G401.6 (cell line): ENCODE data around the gene ENTREP3.
"Not testable (repeated sequence)": the region's sequence is repeated elsewhere in the genome, so short reads cannot be mapped to it uniquely, and the experiment has no call there.

ENCODE experiments used
- FAIRE-seq: peaks from 2 replicates; lab custom pipeline; 2012; peaks lifted over from hg19 to GRCh38; lab: Jason Lieb, UNC

The ENTREP3 gene

DNA sequence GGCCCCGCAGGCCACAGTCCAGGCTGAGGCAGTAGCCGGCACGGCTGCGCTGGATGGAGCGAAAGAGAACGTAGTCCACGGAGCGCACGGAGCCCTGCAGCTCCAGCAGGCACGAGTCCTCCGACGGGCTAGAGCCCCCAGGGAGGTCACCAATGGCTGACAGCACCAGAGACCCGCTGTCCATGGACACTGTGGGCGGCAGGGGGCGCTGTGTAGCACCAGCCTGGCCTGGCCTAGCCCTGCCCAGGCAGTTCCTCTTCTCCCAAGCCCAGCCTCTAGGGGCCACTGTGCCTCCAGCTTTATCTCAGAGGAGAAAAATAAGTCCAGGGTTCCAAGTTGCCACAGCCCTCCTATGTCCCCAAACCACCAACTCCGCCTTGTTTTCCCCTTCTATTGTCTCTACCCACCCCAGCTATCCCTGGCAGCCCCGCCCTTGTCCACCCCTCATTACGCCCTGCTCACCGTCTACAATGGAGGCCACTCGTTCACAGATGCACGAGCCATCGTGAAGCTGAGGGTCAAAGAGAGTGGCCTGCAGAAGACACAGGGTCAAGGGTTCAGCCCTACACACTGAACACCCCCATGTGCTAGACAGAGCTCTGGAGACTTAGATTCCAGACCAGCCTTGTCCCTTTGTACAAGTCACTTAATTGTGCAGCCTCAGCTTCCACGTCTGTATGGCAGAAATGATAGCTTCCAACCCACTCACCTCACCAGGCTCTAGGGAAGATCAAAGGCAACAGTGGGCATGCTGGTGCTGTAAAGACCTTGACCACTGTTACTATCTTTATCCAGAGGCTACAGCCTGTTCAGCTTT, 4.4 kb downstream of the ENTREP3 start:
- FAIRE-seq = peak; percentile 82

DNA sequence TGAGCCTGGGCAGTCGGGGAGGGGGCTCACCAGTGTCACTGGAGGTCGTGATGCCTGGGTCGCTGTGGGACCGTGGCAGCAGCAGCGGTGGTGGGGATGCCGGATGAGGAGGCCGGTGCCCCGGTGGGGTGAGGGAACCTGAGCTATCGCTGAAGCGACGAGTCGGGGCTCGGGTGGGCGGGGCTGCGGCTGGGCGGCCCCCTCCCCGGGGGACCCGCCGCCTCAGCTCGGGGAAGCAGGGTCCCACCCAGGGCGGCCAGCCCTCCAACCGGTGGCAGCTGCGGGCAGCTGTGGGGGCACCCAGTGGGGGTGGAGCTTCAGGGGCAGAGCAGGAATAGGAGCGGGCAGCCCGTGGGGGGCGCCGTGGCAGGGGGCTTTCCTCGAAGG, 5.0 kb downstream of the ENTREP3 start:
- FAIRE-seq = no peak

DNA sequence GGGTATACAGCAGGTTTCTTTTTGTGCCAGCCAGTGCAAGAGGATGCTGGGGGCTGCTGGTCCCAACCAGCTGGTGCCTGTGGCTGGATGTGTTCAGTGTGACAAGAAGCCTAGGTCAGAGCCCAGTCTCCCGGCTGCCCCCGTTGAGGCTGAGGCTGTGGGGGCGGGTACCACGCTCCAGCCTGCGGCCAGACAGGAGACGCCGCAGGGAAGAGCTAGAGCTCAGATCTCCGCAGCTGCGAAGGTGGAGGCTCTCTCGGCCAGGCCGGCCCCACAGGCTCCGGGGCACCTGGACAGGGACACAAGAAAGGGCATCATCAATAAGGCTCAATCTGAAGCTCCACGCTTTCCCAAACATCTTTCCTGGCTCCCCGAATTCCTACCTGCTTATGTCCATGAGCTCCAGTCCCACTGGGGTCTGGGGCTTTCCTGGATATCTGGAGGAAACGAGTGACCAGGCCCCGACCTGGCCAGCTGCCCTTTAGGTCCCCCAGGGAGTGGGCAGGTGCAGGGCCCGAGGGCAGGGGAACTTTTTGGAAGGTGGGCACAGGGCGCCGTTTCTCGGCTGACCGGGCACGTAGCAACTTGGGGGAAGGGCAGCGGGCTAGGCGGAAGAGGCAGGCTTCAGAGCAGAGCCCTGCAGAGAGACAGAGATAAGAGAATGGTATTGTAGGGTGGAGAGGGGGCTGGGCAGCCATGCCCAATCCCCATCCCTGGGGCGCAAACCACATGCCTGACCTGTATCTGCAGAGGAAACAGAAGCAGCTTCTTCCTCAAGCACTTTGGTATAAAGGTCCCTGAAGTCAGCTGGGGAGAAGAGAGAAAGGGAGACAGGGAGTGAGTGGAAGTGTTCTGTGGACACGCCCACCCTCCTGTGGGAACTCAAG, 7.4 kb downstream of the ENTREP3 start:
- FAIRE-seq = no peak

DNA sequence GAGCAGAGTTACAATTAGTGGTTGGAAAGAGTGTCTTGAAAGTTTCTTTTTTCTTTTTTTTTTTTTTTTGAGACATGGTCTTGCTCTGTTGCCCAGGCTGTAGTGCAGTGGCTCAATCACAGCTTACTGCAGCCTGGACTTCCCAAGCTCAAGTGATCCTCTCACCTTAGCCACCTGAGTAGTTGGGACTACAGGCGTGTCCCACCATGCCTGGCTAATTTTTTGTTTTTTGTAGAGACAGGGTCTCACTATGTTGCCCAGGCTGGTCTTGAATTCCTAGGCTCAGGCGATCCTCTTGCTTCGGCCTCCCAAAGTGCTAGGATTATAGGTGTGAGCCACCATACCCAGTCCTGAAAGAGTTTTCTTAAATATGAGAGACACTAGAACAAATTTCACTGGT, 8.5 kb downstream of the ENTREP3 start:
- FAIRE-seq = not testable (repeated sequence)

DNA sequence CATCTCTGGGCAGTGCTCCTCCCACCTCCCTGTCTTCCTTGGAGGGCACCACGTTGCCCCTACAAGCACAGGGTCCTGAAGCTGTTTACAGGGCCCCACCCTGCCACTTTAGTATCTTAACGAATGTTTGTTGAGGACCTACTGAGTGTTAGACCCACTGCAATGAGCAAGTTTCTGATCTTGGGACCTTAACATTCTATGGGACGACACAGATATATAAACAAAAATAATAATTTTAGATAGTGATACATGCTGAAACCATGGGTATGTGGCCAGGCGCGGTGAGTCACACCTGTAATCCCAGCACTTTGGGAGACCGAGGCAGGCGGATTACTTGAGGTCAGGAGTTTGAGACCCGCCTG, 10.1 kb downstream of the ENTREP3 start:
- FAIRE-seq = no peak

DNA sequence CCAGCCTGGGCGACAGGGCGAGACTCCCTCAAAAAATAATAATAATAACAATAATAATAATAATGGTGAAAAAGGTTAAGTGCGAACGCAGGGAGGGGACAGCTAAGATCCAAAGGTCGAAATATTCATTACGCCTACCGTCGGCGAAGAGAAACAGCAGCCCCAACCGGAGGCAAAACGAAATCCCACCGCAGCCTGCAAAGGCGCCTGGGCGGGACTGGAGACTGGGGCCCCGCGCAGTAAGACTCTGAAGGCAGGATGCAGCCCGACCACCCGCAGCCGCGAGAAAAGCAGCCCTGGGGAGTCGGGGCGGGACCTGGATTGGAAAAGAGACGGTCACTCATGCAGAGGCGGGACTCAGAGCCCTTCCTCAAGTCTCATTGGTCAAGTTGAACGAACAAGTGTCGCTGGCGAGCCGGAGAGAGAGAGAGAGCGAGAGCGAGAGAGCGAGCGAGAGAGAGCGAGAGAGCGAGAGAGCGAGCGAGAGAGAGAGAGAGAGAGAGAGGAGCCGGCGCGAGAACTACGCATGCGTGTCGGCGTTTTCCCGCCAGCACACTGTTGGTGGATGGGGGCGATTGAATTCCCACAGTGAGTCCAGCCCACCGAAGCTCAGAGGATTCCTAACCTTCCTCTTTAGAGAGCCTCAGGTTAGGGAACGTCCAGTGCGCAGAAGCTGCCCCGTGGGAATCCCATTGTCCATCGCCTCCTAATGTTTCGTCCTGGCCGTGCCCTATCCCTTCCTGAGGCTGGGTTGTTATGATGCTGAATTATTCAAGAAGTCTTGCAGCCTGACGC, 10.7 kb downstream of the ENTREP3 start:
- FAIRE-seq = peak; percentile 91

DNA sequence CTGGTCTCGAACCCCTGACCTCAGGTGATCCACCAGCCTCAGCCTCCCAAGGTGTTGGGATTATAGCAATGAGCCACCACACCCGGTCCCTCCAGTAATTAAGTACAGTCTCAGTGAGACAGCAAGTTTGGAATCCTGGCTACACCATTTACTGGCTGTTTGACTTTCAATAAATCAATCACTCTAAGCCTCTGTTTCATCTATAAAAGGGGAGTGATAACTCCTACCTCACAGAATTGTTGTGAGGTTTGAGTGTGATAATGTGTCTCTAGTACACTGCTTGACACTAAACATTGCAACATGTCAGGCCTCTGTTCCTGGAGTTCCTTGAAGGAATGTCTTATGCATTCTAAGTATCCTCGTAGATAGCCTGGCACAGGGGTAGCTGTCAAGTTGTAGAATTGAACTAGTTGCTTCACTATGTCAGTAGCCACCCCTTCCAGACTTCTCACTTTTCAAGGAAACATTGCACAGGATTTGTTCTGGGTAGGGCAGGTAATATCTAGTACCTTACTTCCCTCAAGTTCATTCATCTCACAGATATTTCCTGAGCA, 12.4 kb downstream of the ENTREP3 start:
- no peak for FAIRE-seq

DNA sequence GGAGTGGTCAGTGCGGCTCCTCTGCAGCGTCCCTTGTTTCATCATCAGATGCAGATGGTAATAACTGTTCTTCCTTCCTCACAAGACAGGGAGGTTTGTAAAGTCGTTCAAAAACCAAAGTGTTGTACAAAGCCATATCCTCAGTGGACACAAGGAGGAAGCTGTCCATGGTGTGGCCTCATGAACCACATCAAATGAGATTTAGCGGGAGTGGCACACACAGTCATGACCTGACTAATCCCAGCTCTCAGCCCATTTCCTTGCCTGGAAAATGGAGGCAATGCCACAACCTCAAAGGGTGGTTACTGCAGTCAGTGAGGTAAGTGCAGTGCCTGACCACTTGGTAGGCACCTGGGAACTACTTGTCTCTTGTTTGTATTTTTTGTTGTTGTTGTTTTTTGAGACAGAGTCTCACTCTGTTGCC, 13.4 kb downstream of the ENTREP3 start:
- FAIRE-seq = no peak

DNA sequence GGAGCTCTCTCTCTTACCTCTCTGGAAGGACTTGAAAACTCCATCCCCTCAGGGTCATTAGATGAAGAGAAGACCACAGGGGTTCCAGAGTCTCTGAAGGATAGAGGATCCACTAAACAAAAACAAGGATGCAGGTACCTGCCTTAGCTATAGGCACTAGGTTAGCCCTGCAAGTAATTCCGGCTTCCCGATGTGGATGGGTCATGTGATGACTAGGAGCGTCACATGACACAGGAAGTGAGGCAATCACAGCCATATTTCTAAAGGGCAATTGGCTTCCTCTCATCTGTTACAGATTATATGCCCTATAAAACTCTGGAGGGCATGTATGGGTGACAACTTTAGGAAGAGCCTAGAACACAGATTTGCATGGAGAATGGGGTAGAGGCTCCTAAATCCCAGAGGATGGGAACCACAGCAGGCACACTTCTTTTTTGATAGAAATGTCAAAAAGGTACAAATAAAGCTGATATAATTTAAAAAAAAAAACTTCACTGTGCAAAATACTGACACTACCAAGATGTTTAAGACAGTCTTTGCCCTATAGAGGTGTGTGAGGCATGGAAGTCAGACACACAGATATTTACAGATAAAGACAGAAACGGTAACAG, 14.1 kb downstream of the ENTREP3 start:
- FAIRE-seq = peak; percentile 46

DNA sequence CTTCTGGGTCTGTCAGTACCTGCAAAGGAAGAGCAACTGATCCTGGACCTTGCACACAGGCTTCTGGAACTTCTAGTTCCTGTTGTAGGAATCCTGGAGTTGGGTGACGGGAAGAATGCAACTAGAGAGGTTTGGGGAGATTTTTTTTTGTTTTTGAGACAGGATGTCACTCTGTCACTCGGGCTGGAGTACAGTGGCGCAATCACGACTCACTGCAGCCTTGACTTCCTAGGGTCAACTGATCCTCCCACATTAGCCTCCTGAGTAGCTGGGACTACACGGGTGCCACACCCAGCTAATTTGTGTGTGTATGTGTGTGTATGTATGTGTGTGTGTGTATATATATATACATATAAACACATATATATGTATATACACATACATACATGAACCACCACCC, 18.8 kb downstream of the ENTREP3 start:
- no peak for FAIRE-seq

DNA sequence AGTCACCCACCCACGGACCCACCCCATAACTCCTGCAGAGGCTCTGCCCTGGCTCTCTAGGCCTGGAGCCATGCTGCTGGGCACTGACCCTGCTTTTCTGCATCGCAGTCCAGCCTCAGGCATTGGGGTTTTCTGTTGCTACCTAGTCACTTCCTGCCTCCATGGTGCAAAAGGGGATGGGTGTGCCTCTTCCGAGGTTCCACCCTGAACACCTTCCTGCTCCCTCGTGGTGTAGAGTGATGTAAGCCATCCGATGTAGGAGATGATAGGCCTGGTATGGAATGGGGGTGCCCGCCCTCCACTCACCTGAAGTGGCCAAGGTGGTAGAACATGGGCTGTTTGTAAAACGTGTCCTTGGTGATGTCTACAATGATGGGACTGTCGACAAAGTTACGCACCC, 19.9 kb downstream of the ENTREP3 start:
- FAIRE-seq = not testable (repeated sequence)

DNA sequence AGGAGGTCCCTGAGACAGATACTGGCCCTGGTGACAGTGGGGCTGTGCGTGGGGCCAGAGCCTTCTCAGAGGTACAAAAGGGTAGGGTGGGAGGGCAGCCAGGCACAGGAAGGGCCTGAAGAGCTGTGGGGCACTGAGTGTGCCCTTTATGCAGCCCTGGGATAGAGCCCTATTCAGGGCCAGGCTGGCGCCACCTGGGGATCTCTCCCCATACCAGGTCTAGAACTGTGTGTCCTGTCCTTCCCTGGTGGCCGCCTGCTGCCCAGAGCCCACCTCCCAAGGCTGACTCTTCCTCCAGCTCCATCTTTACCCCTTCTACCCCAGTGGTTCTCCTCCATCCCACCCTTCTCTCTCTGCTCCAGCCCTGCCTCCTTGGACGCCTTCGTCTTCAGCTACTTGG, 21.8 kb downstream of the ENTREP3 start:
- not testable (repeated sequence) for FAIRE-seq

DNA sequence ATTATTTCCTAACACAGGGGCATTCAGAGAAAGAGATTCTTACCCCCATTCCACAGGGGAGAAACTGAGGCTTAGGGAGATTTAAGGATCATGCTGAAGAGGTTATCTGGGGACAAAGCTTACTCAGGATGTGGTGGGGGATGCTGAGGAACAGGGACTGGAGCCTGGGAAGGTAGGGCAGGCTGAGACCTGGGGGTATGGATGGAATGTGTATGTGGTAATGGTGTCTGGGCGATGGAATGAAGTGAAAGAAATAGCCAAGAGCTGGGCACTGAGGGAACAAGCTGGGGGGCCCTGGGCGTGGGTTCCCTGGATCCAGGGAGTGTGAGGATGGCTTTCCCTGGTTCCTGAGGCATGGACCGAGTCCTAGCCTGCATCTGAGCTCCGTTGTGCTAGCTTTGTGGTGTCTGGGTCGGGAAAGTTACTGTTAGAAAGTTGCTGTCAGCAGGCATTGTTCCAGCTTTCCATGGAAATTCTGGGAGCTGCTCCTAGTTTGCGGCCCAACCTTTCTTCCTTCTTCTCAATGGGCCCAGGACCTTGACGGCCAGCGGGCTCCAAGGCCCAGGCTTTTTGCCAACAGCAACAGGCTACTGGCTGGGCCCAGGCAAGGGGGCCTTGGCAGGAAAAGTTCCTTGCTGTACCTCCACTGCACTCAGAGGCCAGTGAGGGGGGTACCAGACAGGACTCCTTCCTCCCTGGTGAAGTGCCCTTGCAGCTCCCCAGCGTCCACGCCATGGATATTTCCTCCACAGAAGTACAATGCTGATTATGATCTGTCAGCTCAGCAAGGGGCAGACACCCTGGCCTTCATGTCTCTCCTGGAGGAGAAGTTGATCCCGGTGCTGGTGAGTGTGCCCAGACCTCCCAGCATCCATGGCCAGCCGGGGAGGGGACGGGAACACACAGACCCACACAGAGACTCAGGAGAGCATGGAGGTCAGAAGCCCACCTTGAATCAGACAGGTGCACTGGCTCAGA, 23.0 kb downstream of the ENTREP3 start:
- FAIRE-seq = not testable (repeated sequence)

DNA sequence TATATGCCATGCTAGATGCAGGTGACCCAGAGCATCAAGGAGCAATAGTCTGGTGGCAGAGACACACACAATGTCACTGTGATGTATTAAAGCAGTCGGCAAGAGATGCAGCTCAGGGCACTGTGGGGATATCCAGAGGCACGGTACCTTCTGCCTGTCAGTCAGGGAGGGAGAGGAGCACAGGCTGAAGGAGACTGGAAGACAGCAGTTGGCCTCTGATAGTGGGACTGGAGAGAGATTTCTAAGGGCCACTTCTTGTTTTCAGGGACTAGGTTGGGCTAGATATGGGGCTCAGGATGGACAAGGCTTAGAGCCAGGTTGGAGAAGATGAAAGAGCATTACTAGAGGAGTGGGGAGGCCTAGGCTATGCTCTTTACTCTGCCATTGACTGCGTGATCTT, 24.0 kb downstream of the ENTREP3 start:
- not testable (repeated sequence) for FAIRE-seq

DNA sequence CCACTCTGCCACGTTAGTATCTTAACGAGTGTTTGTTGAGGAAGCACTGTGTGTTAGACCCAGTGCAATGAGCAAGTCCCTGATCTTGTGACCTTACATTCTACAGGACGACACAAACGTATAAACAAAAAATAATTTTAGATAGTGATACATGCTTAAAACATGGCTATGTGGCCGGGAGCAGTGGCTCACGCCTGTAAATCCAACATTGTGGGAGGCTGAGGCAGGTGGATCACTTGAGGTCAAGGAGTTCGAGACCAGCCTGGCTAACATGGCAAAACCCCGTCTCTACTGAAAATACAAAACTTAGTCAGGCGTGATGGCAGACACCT, 27.2 kb downstream of the ENTREP3 start:
- FAIRE-seq = no peak

DNA sequence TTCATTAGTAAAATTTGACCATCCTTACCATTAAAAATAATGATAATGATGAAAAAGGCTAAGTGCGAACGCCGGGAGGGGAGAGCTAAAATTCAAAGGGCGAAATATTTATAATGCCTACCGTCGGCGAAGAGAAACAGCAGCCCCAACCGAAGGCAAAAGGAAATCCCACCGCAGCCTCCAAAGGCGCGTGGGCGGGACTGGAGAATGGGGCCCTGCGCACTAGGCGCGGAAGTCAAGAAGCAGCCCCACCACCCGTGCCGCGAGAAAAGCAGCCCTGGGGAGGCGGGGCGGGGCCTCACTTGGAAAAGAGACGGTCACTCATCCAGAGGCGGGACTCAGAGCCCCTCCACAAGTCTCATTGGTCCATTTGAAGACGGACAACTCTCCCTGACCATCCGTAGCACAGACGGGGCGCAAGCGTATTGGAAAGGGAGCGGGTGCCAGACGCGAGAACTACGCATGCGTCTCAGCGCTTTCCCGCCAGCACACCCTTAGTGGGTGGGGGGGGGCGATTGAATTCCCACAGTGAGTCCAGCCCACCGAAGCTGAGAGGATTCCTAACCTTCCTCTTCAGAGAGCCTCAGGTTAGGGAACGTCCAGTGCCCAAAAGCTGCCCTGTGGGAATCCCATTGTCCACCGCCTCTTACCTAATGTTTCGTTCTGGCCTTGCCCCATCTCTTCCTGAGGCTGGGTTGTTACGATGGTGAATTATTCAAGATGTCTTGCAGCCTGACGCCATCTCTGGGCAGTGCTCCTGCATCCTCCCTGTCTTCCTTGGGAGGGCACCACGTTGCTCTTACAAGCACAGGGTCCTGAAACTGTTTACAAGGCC, 27.8 kb downstream of the ENTREP3 start:
- peak; percentile 97 for FAIRE-seq

DNA sequence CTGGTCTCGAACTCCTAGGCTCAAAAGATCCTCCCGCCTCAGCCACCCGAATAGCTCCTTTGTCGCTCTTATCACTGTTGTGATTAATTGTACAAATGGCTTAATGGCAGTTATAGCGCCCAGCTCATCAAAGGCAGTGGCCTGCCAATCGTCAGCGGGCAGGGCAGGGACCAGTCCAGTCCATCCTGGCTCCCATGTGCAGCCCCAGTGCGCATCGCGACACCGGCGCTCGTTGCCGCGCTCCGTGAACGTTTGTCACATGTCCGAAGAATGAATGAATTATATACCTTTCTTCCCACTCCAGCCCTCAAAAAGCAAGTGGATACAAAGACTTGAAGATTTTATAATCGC, 28.4 kb downstream of the ENTREP3 start:
- FAIRE-seq = no peak

DNA sequence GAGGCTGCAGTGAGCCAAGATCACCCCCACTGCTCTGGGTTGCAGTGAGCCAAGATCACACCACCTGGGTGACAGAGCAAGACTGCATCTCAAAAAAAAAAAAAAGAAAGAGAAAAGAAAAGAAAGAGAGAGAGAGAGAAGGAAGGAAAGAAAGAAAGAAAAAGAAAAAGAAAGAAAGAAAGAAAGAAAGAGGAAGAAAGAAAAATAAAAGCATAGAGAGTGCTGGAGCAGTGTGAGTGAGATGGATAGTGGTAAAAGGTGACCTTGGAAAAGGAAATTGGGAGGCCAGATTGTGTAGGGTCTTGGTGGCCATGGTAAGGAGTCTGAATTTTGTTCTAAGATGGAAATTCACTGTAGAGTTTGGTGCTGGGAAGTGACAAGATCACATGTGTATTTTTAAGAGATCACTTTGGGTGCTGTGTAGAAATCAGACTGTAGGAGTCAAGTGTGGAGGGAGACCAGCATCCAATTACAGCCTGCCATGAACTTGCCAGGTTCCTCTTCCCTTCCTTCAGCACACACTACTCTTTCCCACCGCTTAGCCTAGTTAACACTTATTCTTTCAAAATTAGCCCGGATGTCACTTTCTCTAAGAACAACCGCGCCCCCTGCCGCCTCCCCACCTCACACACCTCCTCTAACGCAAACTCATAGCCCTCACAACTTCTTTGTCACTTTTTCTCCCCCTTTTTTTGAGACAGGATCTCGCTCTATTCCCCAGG, 28.9 kb downstream of the ENTREP3 start:
- peak; percentile 46 for FAIRE-seq

DNA sequence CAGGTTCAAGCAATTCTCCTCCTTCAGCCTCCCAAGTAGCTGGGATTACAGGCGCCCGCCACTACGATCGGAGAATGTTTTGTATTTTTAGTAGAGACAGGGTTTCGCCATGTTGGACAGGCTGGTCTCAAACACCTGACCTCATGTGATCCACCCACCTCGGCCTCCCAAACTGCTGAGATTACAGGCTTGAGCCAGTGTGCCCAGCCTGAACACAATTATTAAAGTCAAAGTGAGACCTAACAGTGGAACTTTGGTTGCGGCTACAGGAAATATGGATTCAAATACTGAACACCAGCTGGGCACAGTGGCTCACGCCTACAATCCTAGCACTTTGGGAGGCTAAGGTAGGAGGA, 29.9 kb downstream of the ENTREP3 start:
- not testable (repeated sequence) for FAIRE-seq
